GM19239 (cell line): ENCODE results near the gene SLC25A26.

Source experiments
- DNase-seq: peaks from one replicate; pipeline ENCODE4 v3.0.0; 2011; ENCODE audit warnings: low spot score; ENCODE audit not compliant: insufficient read length
- FAIRE-seq: peaks from 2 replicates; lab custom pipeline; 2011; peaks lifted over from hg19 to GRCh38; lab: Jason Lieb, UNC

Gene SLC25A26

GRCh38 chr3:66220602-66221377 lies at the start of gene SLC25A26:
Gene SLC25A26, plus strand, starts transcription at chr3:66221001. Its CDS starts 94 bp downstream, at chr3:66221095.
- FAIRE-seq (peak; percentile 96), DNase-seq (peak; percentile 93)

GRCh38 chr3:66172394-66172793 lies 48.4 kb upstream of the SLC25A26 start:
- DNase-seq (no peak), FAIRE-seq (no peak)

GRCh38 chr3:66177026-66177425 lies 43.8 kb upstream of the SLC25A26 start:
- no peak for FAIRE-seq
- DNase-seq = no peak

GRCh38 chr3:66178206-66178605 lies 42.6 kb upstream of the SLC25A26 start:
- FAIRE-seq = no peak
- no peak for DNase-seq

- FAIRE-seq (no peak), DNase-seq (no peak)
Measured at GRCh38 chr3:66179793-66180192, 41.0 kb upstream of the SLC25A26 start.

GRCh38 chr3:66181764-66182163 lies 39.0 kb upstream of the SLC25A26 start:
- FAIRE-seq = no peak

GRCh38 chr3:66182246-66182645 lies 38.6 kb upstream of the SLC25A26 start:
- FAIRE-seq = no peak
- DNase-seq = no peak

More at GRCh38 chr3:66181764-66182163, 39.0 kb upstream of the SLC25A26 start:
- DNase-seq = no peak

GRCh38 chr3:66186545-66186944 lies 34.3 kb upstream of the SLC25A26 start:
- DNase-seq (no peak), FAIRE-seq (no peak)

GRCh38 chr3:66195347-66195783 lies 25.4 kb upstream of the SLC25A26 start:
- DNase-seq (no peak), FAIRE-seq (no peak)

GRCh38 chr3:66196633-66197032 lies 24.2 kb upstream of the SLC25A26 start:
- FAIRE-seq = no peak

GRCh38 chr3:66198437-66199088 lies 22.2 kb upstream of the SLC25A26 start:
- FAIRE-seq = no peak
- no peak for DNase-seq

More at GRCh38 chr3:66196633-66197032, 24.2 kb upstream of the SLC25A26 start:
- DNase-seq = no peak

- no peak for FAIRE-seq
- no peak for DNase-seq
Measured at GRCh38 chr3:66199089-66199473, 21.7 kb upstream of the SLC25A26 start.

- DNase-seq (no peak), FAIRE-seq (no peak)
Measured at GRCh38 chr3:66200147-66200546, 20.7 kb upstream of the SLC25A26 start.

GRCh38 chr3:66200786-66201185 lies 20.0 kb upstream of the SLC25A26 start:
- DNase-seq = no peak
- no peak for FAIRE-seq

- DNase-seq = no peak
- FAIRE-seq = no peak
Measured at GRCh38 chr3:66203275-66203674, 17.5 kb upstream of the SLC25A26 start.

GRCh38 chr3:66206806-66207205 lies 14.0 kb upstream of the SLC25A26 start:
- DNase-seq = no peak
- no peak for FAIRE-seq

- DNase-seq (no peak), FAIRE-seq (no peak)
Measured at GRCh38 chr3:66208189-66208588, 12.6 kb upstream of the SLC25A26 start.

- DNase-seq (no peak), FAIRE-seq (no peak)
Measured at GRCh38 chr3:66210687-66211295, 10.0 kb upstream of the SLC25A26 start.

- no peak for DNase-seq
- FAIRE-seq = no peak
Measured at GRCh38 chr3:66211779-66212178, 9.0 kb upstream of the SLC25A26 start.

GRCh38 chr3:66215106-66215505 lies 5.7 kb upstream of the SLC25A26 start:
- DNase-seq (no peak), FAIRE-seq (no peak)

GRCh38 chr3:66220066-66220465 lies 735 bp upstream of the SLC25A26 start:
- no peak for DNase-seq
- FAIRE-seq = no peak
